Measurements from ENCODE around the gene ATAD3A.

DNA sequence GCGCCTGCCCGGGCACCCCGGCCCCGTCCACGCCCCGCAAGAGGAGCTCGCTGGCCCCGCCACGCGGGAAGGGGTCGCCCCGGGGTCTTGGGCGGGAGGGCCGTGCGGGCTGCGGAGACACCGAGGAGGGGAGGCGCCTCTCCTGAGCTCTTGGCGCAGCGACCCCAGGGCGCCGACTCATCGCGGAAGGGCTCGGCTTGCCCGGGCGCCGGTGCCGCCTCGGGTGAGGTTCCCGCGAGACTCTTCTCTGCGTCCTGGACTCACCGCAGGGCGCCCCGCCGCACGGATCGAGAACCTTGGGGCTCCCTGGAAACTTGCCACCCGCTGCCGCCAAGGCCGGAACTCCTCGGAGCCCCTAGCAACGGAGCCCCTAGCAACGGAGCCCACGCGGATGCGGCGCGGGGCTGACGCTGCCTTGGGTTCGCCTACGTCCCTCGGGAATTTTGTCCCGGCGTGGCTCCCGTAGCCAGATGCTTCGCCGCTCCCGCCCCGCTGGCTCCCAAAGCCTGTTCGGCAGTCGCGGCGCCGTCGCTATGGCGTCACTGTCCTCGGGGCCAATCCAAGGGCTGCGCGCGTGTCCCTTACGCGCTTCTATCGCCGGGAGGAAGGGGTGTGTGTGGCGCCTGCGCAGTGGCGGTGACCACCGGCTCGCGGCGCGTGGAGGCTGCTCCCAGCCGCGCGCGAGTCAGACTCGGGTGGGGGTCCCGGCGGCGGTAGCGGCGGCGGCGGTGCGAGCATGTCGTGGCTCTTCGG is at the start of gene ATAD3A:
- no peak for TF ChIP-seq ZNF223 (tag by site-specific recombination; IDR thresholded peaks at IDR 0.05)
- TF ChIP-seq OSR2 (tag by site-specific recombination; IDR thresholded peaks at IDR 0.05), result peak; percentile 70
- TF ChIP-seq YY1 (tag by site-specific recombination; IDR thresholded peaks at IDR 0.05), result peak; percentile 39
- TF ChIP-seq ZBTB20 (tag by site-specific recombination; IDR thresholded peaks at IDR 0.05), result peak; percentile 85
- TF ChIP-seq, protein P1, sequence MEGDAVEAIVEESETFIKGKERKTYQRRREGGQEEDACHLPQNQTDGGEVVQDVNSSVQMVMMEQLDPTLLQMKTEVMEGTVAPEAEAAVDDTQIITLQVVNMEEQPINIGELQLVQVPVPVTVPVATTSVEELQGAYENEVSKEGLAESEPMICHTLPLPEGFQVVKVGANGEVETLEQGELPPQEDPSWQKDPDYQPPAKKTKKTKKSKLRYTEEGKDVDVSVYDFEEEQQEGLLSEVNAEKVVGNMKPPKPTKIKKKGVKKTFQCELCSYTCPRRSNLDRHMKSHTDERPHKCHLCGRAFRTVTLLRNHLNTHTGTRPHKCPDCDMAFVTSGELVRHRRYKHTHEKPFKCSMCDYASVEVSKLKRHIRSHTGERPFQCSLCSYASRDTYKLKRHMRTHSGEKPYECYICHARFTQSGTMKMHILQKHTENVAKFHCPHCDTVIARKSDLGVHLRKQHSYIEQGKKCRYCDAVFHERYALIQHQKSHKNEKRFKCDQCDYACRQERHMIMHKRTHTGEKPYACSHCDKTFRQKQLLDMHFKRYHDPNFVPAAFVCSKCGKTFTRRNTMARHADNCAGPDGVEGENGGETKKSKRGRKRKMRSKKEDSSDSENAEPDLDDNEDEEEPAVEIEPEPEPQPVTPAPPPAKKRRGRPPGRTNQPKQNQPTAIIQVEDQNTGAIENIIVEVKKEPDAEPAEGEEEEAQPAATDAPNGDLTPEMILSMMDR (tag by site-specific recombination; IDR thresholded peaks at IDR 0.05), result peak; percentile 64; the same call in 1 of the 2 replicates
